Measurements from ENCODE around the gene TMEM62.
A peak's percentile ranks its signal among the peaks of the same experiment; 100 is the strongest.

The TMEM62 gene

DNA sequence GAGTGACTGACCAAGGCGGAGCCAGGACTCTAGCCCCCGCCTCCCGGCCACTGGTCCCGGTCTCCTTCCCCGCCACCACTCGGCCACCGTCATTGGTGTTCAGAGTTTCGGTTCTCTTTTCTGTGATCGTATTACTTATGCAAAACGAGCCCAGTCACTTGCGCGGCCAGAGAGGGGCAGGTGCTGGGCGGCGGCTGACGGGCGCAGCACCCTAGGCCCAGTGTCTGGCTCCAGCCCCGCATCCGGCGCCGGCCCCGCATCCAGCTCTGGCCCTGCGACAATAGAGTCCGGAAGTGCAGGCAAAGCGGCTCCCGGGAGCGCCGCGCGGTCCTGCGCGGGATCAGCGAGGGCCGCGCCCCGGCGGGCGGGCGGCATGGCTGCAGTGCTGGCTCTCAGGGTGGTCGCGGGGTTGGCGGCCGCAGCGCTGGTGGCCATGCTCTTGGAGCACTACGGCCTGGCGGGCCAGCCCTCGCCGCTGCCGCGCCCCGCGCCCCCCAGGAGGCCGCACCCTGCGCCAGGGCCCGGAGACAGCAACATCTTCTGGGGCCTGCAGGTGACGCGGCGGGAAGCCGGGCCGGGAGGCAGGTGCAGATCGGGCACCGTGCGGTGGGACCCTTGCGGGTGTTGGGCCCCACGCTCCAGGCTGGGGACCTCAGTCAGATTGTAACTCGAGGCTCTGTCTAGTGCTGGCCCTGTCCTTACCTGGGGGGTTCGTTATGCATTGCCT, at the start of gene TMEM62:
TSS of gene TMEM62 (plus strand) at position 157 of the 727 bp plus-strand sequence. CDS start at position 374, 217 bp downstream.
- DNase-seq = peak; percentile 70 to 77

GRCh38 chr15:43085921-43086320, 47.5 kb upstream of the TMEM62 start:
- no peak for DNase-seq

- no peak for DNase-seq
Measured at GRCh38 chr15:43086551-43086950, 46.8 kb upstream of the TMEM62 start.

GRCh38 chr15:43091859-43092258, 41.5 kb upstream of the TMEM62 start:
- no peak for DNase-seq

GRCh38 chr15:43093026-43093425, 40.4 kb upstream of the TMEM62 start:
- DNase-seq = no peak

DNA sequence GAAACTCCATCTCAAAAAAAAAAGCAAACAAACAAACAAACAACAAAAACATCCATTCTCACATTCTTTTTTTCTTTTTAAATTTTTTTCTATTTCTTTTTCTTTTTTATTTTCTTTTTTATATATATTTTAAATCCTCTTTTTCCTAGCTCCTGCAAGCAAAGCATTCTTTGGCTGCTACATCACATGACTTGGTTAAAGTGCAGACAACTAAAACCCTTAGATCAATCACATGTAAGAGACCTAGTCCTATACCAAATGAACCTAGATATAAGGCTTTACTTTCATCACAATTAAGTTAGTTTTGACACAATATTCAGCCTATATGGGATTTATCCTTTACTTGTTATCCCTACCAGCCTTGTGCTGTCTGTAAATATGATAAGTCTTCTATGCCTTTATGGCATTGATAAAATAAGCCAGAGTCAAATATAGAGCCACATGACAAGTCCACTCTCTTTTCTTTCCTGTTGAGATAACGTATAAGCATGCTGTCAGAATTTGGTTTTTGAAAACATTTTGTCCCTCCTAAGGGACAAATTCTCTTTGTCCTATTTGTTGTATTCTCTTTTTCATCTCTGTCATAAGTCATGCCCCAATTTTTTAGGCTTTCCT, 38.9 kb upstream of the TMEM62 start:
- DNase-seq = no peak

- DNase-seq = no peak
Measured at GRCh38 chr15:43095243-43095642, 38.1 kb upstream of the TMEM62 start.

- no peak for DNase-seq
Measured at GRCh38 chr15:43095708-43096347, 37.6 kb upstream of the TMEM62 start.

GRCh38 chr15:43096411-43096810, 37.0 kb upstream of the TMEM62 start:
- DNase-seq = no peak

DNA sequence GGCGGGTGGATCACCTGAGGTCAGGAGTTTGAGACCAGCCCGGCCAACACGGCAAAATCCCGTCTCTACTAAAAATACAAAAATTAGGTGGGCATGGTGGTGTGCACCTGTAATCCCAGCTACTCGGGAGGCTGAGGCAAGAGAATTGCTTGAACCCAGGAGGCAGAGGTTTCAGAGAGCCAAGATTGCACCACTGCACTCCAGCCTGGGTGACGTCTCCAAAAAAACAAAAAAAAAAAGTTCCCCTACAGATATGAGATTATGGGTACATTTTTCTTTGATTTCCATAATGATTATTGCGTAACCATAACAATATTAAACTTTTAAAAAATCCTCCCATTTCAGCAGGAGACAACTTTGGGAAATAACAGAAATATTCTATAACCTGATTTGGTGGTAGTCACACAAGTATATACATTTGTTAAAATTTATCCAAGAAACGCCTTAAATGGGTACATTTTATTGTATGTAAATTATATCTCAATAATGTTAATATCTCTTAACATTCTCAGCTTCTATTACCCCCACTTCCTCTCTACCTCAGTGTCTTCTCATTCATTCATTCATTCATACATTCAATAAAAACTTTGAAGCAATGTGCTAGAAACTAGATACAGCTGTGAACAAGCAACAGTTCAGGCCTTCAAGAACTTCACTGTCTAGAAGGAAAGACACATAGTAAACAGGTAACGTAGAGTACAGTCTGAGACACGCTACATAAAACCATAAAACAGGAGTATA, 34.1 kb upstream of the TMEM62 start:
- DNase-seq = no peak

DNA sequence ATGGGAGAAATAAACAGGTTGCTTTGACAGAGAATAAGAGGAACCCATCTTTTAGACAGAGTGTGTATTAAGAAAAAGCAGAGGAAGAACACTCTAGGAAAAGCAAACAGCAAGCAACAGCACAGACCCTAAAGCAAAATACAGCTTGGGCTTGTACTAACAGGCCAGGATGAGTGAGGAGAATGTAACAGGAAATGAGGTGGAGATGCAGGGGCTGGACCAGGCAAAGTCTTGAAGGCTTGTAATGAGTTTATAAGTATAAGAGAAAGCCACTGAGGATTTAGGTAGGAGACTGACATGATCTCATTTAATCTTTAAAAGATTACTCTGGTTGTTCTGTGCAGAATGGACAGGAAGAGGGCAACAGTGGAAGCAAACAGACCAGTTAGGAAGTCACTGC, 32.4 kb upstream of the TMEM62 start:
- no peak for DNase-seq

DNA sequence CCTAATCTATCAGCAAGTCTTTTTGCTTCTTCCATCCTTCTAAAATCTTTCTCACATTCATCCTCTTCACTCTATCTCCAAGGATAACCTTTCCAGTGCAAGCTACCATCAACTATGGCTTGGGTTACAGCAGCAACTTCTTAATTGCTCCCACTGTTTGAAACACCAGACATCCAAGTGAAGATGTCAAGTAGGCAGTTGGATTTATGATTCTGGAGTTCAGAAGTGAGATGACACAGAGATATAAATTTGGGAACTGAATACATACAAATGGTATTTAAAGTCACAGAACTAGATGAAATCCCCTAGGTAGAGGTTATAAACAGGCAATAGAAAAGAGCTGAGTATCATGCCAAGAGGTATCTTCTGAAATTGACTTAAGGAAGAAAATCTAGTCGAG, 31.2 kb upstream of the TMEM62 start:
- no peak for DNase-seq

GRCh38 chr15:43103907-43104306, 29.5 kb upstream of the TMEM62 start:
- no peak for DNase-seq

DNA sequence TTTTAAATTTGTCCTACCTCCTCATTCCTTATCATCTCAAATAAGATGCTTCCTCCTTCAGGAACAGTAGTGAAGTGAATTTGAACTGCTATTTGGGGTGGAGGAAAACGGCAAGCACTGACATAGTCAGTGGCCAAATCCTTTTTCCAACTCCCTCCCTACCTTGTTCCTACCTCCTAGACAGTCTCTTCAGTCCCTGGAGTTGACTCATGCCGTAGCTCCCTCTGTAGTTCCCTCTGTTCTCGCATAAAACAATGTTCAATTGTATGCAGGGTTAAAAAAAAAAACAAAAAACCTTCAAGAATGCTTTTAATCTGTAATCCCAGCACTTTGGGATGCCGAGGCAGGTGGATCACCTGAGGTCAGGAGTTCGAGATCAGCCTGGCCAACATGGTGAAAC, 29.0 kb upstream of the TMEM62 start:
- DNase-seq = no peak

DNA sequence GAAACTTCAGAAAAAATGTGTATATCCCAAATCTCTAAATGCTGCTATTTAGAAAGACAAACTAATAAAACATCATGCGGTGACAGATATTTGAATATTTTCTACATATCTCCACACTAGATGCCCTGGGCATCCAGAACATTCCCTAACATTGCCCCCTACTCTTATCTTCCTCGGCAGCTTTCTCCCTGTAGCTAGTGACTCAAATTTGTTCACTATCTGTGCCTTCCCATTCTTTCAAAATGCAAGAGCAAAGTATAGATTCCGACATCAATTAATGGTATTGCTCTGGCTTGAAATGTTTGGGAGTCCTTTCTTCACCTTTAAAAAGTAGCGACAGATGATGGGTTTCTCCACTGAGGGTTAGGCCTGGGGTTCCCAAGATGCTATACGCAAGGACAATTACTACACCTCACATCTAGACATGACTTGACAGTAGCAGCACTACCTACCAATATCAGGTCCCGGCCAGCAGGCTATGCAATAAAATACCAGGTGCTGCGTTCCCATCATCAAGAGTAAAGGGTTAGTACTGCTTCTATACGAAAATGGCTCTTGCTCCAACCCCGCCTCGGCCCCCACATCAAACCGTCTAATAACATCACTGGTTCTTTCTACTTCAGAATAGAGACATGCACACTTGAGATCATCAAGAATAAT, 28.2 kb upstream of the TMEM62 start:
- DNase-seq = peak in 1 of 2 experiments; percentile 36

- peak; percentile 84 to 95 for DNase-seq
Measured at GRCh38 chr15:43105778-43106485, 27.5 kb upstream of the TMEM62 start, which contains the start of gene UBR1. Gene UBR1, minus strand, starts transcription at chr15:43106038. Its CDS starts 16 bp downstream, at chr15:43106022.

DNA sequence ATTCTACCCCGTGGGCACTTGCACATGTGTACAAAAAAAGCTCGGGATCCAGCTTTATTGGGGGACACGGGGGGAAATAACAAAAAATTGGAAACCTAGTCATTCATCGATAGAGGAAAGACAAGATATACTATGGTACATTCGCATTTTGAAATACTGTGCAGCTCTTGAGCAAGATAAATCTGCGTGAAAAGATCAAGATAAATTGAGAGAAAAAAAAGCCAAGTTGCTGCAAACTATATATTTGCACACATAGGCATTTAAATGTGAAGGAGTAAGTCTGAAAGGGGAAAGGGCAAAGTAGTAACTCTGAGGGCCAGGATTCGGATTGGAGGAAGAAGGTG, 26.9 kb upstream of the TMEM62 start:
- no peak for DNase-seq

DNA sequence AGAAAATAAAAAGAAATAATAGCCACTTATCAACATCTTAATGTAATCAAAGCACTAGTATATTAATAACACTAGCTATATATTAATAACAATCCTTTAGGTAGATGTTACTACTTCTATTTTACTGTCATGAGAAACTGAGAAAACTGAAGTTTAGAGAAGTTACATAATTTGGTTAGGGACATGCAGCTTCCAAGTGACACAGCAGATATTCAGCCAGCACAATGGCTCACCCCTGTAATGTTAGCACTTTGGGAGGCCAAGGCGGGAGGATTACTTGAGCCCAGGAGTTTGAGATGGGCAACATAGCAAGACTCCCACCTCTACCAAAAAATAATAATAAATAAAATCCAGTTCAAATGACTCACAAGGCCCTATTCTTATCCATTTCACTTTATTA, 25.6 kb upstream of the TMEM62 start:
- no peak for DNase-seq

GRCh38 chr15:43111354-43111753, 22.0 kb upstream of the TMEM62 start:
- DNase-seq = no peak

- no peak for DNase-seq
Measured at GRCh38 chr15:43118286-43118685, 15.1 kb upstream of the TMEM62 start.

DNA sequence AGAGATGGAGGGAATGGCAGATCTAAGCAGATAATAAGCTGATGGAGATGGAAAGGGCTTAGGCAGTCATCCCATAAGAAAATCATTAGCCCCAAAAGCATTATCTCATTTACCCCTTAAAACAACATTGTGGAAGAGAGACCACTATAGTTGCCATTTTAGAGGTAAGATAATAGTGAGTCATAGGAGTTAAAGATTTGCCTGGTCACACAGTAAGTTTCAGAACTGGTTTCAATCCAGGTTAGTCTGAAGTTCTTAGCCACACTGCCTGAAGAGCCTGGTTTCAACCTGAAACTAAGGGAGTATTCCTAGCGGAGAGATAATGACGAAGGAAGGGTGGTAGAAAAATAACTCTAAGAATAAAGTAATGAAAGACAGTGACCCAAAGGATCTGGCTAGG, 14.6 kb upstream of the TMEM62 start:
- no peak for DNase-seq

DNA sequence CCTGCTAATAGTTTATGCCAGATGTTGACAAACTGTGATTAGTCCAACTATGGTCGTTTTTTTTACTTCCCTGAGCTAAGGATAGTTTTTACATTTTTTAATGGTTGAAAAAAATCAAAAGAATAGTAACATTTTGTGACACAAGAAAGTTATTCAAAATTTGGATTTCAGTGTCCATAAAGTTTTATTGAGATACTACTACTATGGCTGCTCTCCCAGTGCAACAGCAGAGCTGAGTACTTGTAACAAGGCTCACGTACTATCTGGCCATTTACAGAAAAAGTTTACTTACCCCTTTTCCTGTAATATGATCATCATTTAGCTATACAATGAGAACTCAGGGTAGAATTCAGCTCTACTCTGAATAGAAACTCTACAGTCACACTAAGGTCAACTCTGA, 11.5 kb upstream of the TMEM62 start:
- no peak for DNase-seq

Data from NCI-H2081 (cell line).